HG03521 (cell line): ENCODE measurements around the gene DAB2.
"Not testable (repeated sequence)": the region's sequence is repeated elsewhere in the genome, so short reads cannot be mapped to it uniquely, and the experiment has no call there.

ENCODE experiments used
- ATAC-seq: cut with Tn5 transposase; IDR thresholded peaks from one replicate; pipeline ENCODE4 v1.9.1; 2021; ENCODE audit warnings: mild to moderate bottlenecking, moderate library complexity; ENCODE audit not compliant: unreplicated experiment

DAB2 gene

DNA sequence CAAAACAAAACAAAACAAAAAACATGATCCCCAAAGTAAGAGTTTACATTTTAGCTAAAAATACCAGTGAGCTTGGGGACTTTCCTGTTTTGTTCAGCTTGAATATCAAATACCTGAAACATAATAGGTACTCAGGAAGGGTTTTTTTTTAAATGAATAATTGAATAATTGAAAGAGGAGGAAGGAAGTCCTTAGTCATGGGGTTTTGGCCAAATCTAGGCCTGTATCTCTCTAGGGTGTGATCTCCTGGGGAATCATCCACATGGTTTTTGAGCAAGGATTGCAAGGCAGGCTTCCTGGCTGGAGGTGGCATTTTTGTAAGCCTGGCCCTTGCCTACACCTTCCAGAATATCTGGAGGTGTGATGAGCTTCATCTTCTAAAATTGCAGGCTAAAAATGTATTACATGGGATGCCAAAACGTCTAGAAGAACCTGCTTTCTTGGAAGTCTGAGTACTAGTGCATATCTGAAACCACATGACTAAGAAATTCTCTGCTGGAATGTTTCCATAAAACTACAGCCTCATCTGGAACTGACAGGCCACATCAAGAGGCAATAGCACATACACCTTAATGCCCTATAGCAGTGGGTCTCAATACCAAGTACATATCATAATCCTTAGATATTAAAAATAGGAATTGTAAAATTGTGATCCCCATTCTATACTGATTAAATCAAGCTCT, 70.9 kb downstream of the DAB2 start:
- ATAC-seq: no peak

DNA sequence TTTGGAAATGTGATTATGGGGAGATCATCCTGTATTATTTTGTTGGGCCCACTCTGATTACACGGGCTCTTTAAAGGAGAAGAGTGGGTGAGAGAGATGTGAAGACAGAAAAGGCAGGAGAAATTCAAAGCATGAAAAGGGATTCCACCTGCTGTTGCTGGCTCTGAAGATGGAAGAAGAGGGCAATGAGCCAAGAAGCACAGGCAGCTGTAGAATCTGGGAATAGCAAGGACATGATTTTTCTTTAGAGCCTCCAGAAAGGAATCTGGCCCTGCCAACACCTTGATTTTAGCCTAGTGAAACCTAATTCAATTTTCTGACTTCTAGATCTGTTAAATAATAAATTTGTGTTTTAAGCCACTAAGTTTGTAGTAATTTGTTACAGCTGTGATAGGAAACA, 71.8 kb downstream of the DAB2 start:
- no peak for ATAC-seq

DNA sequence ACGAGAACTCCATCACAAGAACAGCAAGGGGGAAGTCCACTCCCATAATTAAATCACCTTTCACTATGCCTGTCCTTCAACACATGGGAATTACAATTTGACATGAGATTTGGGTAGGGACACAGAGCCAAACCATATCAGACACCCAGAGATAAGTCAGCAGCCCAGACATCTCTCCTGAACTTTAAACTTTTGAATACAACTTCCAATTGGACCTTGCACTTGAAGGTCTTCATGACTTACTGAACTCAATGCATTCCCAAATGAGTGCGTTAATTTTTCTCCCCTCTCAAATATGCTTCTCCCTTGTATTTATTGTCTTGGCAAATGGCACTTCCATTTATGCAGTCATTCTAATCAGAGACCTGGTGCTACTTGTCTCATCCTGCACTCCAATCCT, 72.6 kb downstream of the DAB2 start:
- ATAC-seq: no peak

DNA sequence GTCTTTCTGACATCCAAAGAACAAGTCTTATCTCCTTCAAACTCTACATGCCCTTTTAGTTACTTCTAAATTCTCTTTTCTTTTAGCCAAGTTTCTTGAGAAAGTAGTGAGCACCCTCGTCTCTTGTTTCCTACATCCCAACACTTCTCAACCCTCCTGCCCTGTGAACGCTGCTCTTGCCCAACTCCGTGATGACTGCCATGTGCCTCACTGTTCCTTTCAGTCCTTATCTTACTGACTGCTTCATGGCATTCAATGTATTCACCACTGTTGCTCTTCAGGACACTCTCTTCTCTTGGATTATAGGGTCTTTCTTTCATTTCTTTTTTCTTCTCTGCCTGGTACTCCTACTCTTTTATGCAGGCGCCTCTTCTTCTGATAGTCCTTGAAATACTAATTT, 75.3 kb downstream of the DAB2 start:
- no peak for ATAC-seq

DNA sequence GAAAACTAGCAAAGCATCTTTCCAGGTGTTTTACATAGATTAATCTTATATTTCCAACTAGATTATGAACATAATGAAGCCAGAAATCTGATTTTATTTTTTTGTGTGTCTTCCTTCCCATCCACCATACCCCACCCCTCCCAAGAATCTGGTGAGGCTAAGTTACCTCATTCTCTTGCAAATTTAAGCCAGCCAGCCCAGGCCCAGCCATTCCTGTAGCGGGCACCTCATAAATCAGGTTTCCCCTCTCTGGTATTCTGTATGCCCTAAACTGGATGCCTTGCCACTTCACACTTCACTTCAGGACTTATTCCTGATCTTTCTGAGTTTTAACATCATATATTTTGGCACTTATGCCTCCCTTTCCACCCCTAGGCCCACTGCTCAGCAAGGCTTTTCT, 82.3 kb downstream of the DAB2 start:
- no peak for ATAC-seq

DNA sequence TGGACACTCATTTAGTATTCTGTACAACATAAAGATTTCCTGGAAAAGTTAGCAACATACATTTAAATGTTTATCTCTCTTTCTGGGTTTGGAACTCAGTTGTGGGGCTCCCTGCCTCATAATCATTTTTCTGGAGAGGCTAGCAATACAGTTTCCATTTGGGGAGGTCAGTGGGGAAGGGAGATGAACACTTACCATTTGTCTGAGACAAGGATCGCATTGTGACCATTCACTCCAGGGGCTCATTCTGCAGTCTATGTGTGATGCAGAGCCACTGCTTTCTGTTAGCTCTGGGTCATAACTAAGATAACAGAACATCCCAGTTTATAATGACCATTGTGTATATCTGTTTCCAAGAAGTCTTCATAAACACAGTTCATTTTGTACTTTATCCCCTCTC, 82.9 kb downstream of the DAB2 start:
- no peak for ATAC-seq

DNA sequence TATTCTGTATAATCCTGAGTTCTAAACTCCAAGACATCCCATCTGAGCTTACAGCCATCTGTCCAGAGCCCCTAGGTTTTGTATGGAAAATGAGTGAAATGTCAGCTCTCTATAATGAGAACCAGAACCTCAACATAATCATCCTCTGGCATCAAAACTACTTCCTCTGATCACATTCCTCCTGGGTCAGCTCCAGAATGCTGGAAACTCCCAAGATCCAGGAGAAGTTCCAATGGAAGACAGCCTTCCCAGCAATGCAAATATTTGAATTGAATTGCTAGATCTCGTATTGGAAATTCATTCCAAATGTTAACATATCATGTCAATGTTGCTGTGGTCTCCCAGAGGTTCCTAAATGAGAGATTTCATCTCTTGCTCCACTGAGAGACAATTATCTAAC, 84.3 kb downstream of the DAB2 start:
- ATAC-seq: no peak

DNA sequence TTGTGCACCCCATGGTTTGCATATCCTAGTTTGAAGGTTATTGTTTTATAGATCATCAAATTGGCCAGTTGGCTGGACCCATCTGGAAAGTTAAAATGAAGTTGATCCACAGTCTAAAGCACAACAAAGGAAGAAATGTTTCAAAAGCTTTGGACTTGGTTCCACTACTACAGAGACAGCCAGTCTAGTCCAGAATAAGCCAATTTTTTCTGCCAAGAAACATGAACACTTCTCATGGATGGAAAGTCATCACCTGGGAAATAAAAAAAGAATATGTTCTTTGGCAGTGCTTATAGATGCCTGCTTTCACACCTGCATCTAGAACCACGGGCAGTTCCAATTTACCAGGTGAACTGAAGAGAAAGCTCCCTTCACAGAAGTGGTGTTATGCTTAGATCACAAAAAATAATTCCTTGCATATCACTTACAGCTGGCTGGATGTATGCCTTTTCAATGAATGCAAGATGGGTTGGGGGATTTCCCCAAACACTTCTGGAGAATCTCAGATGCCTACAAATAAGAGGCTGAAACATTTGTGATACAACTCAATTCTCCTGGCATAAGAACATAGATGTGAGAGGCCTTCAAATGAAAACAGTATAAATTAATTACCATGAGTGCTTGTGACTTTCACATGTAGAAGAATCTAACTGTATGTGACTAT, 87.4 kb downstream of the DAB2 start:
- ATAC-seq: no peak

DNA sequence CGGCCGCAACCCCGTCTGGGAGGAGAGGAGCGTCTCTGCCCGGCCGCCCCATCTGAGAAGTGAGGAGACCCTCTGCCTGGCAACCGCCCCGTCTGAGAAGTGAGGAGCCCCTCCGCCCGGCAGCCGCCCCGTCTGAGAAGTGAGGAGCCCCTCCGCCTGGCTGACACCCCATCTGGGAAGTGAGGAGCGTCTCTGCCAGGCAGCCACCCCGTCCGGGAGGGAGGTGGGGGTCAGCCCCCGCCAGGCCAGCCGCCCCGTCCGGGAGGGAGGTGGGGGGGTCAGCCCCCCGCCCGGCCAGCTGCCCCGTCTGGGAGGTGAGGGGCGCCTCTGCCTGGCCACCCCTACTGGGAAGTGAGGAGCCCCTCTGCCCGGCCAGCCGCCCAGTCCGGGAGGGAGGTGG, 90.5 kb downstream of the DAB2 start:
- not testable (repeated sequence) for ATAC-seq

DNA sequence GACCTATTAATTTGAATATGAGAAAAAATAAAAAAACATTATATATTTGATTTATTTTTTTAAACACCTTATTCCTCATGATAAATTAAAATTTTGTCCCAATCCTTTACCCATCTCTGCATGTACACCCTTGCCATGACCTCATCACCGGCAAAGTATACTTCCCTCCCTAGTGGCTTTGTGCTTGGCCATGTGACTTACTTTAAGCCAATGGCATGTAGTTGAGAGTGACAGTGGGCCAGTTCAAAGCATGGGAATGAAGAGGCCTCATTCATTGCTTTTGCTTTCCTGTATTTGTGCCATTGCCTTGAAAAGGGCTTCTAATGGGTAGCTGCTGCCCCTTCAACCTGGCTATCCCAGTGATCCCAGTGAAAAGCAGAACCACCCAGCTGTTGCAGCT, 91.7 kb downstream of the DAB2 start:
- no peak for ATAC-seq

DNA sequence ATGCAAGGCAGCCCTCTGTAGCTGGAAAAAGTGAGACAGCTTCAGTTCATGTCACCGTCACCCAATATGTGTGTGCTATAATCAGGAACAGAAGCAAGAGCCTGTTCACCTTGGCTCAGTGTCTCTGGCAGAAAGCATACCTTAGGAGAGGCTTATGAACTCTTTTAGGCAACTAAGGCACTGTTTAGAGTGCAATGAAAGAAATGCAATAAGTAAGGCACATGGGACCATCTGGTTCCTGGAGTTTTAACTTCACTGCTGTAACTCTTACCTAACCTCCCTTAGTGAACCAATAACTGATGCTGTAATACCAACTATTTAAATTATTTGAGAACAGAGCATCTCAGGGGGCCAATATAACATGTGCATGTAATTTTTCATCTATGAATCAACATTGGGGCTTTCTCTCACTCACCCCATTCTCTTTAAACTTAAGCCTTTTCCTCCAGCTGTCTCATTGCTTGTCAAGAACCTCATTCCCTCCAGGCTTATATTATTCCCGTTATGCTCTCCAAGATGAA, 92.9 kb downstream of the DAB2 start:
- ATAC-seq: no peak

DNA sequence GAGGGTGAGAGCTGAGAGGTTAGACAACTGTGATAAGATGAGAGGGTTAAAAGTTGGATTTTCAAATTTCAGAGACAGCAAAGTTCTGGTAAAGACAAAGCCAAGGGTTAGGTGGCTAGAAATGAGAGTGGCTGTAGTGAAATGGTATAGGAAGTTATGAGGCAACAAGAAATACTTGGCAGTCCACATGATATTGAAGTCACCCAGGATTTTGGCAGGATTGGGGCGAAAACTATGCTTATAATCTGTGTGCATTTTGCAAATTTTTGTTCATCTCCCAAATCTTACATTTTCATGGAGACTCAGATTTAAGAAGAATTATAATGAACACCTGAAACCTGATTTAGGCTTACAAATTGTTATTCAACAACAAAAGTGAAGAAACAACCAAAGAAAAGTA, 96.0 kb downstream of the DAB2 start:
- ATAC-seq: no peak

DNA sequence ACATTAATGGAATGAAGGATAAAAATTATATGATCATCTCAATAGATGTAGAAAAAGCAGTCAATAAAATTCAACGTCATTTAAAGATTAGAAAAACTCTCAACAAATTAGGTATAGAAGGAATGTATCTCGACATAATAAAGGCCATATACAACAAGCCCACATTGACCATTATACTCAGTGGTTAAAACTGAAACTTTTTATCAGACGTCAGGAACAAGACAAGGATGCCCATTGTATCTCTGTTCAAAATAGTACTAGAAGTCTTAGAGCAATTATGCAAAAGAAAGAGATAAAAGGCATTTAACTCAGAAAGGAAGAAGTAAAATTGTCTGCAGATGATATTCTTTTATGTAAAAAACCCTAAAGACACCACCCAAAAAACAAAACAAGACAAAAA, 101.2 kb downstream of the DAB2 start:
- no peak for ATAC-seq
